ENCODE measurements around the gene AFP.

Gene AFP

DNA sequence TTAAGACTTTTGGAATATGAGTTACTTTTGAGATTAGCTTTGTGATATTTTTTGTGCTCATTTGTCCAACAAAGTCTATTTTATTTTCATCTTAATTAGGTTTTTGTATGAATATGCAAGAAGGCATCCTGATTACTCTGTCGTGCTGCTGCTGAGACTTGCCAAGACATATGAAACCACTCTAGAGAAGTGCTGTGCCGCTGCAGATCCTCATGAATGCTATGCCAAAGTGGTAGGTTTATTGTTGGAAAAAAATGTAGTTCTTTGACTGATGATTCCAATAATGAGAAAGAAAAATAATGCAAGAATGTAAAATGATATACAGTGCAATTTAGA lies 21.1 kb upstream of the AFP start:
- DNase-seq (ENCODE audit: low read depth in 2 of 2) = no peak

DNA sequence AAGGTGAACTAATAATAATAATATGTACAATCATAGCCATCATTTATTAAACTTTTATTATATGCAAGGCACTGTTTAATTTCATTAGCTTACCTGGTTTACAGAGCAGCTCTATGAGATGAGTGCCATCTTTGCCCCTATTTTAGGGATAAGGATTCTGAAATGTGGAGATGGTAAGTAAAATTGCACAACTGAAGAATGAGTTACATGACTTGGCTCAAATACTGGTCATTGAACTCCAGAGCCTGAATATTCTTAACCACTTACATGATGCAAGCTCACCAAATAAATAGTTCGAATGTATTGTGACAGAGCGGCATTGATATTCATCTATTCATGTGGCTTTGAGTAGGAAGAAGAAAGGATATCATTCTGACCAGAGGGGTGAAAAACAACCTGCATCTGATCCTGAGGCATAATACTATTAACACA lies 20.2 kb upstream of the AFP start:
- DNase-seq (ENCODE audit: low read depth in 2 of 2) = no peak

DNA sequence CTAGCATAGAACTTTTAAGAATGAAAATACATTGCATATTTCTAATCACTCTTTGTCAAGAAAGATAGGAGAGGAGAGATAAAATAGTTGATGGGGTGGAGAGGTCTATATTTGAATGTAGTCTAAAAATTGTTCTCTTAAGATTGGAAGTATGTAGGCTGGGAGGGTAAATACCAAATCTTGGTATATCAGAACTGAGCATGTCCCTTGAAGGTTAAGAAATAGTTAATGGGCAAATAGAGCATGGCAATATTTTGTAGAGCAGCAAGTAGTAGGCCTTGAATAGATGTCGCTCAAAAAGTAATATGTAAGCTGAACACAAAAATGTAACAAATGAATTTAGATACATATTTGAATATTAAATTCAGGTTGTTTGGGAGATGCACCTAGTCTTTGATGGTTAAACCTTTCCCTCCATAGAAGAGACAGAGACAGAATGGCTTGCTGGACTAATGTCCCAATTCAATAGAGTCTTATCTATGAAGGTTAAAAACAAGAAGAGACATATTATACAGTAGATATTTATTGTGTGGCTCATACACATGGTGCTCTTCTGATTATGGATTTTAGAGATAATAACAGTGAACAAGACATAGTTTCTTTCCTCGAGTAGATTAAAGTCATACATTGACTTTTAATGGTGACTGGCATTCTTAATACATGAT lies 19.5 kb upstream of the AFP start:
- no peak for DNase-seq (ENCODE audit: low read depth in 2 of 2)

DNA sequence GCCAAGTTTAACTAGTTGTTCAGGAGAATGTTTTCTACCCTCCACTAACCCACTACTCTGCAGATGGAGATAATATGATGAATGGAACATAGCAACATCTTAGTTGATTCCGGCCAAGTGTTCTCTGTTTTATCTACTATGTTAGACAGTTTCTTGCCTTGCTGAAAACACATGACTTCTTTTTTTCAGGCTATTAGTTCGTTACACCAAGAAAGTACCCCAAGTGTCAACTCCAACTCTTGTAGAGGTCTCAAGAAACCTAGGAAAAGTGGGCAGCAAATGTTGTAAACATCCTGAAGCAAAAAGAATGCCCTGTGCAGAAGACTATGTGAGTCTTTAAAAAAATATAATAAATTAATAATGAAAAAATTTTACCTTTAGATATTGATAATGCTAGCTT lies 18.7 kb upstream of the AFP start:
- DNase-seq (ENCODE audit: low read depth in 2 of 2) = no peak

DNA sequence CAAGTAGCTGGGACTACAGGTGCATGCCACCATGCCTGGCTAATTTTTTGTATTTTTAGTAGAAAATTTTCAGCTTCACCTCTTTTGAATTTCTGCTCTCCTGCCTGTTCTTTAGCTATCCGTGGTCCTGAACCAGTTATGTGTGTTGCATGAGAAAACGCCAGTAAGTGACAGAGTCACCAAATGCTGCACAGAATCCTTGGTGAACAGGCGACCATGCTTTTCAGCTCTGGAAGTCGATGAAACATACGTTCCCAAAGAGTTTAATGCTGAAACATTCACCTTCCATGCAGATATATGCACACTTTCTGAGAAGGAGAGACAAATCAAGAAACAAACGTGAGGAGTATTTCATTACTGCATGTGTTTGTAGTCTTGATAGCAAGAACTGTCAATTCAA lies 18.0 kb upstream of the AFP start:
- no peak for DNase-seq (ENCODE audit: low read depth in 2 of 2)

DNA sequence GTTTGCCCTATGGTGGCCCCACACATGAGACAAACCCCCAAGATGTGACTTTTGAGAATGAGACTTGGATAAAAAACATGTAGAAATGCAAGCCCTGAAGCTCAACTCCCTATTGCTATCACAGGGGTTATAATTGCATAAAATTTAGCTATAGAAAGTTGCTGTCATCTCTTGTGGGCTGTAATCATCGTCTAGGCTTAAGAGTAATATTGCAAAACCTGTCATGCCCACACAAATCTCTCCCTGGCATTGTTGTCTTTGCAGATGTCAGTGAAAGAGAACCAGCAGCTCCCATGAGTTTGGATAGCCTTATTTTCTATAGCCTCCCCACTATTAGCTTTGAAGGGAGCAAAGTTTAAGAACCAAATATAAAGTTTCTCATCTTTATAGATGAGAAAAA lies 17.3 kb upstream of the AFP start:
- DNase-seq (ENCODE audit: low read depth in 2 of 2) = no peak

DNA sequence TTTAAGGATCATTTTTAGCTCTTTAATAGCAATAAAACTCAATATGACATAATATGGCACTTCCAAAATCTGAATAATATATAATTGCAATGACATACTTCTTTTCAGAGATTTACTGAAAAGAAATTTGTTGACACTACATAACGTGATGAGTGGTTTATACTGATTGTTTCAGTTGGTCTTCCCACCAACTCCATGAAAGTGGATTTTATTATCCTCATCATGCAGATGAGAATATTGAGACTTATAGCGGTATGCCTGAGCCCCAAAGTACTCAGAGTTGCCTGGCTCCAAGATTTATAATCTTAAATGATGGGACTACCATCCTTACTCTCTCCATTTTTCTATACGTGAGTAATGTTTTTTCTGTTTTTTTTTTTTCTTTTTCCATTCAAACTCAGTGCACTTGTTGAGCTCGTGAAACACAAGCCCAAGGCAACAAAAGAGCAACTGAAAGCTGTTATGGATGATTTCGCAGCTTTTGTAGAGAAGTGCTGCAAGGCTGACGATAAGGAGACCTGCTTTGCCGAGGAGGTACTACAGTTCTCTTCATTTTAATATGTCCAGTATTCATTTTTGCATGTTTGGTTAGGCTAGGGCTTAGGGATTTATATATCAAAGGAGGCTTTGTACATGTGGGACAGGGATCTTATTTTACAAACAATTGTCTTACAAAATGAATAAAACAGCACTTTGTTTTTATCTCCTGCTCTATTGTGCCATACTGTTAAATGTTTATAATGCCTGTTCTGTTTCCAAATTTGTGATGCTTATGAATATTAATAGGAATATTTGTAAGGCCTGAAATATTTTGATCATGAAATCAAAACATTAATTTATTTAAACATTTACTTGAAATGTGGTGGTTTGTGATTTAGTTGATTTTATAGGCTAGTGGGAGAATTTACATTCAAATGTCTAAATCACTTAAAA lies 16.6 kb upstream of the AFP start:
- DNase-seq (ENCODE audit: low read depth in 2 of 2) = no peak

DNA sequence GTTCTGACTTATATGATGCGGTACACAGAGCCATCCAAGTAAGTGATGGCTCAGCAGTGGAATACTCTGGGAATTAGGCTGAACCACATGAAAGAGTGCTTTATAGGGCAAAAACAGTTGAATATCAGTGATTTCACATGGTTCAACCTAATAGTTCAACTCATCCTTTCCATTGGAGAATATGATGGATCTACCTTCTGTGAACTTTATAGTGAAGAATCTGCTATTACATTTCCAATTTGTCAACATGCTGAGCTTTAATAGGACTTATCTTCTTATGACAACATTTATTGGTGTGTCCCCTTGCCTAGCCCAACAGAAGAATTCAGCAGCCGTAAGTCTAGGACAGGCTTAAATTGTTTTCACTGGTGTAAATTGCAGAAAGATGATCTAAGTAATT lies 15.4 kb upstream of the AFP start:
- DNase-seq (ENCODE audit: low read depth in 2 of 2) = no peak

DNA sequence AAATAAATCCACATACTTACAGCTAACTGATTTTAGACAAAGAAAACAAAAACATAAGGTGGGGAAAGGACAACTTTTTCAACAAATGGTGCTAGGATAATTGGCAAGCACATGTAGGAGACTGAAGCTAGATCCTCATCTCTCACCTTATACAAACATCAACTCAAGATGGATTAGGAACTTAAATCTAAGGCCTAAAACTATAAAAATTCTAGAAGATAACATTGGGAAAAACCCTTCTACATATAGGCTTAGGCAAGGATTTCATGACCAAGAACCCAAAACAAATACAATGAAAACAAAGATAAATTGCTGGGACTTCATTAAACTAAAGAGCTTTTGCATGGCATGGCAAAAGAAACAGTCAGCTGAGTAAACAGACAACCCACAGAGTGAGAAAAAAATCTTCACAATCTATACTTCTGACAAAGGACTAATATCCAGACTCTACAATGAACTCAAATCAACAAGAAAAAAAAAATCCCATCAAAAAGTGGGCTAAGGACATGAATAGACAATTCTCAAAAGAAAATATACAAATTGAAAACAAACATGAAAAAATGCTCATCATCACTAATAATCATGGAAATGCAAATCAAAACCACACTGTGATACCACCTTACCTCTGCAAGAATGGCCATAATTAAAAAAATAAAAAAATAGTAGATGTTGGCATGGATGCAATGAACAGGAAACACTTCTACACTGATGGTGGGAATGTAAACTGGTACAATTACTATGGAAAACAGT lies 14.1 kb upstream of the AFP start:
- no peak for DNase-seq (ENCODE audit: low read depth in 2 of 2)

DNA sequence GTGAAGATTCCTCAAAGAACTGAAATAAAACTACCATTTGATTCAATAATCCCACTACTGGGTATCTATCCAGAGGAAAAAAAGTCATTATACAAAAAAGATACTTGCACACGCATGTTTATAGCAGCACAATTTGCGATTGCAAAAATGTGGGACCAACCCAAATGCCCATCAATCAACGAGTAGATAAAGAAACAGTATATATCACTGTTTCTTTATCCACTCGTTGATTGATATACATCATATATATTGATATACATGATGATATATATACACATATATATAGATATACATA lies 13.6 kb upstream of the AFP start:
- no peak for DNase-seq (ENCODE audit: low read depth in 2 of 2)

DNA sequence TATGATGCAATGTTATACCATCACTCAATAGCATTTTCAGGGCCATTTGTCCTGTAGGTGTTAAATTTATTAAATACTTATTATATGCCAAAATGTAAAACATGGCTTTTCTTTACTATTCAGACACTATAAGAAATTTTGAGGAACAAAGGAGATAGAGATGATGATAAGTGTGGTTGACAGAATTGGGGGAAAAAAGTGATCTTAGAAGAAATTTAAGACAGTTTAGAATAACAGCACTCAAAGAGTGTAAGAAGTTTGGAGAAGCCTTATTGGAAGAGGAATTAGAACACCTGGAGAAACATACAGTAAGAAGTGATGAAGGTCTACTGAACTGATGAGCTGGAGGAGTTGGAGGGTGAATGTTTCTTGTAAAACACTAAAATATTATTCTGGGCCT lies 12.8 kb upstream of the AFP start:
- DNase-seq (ENCODE audit: low read depth in 2 of 2) = no peak

DNA sequence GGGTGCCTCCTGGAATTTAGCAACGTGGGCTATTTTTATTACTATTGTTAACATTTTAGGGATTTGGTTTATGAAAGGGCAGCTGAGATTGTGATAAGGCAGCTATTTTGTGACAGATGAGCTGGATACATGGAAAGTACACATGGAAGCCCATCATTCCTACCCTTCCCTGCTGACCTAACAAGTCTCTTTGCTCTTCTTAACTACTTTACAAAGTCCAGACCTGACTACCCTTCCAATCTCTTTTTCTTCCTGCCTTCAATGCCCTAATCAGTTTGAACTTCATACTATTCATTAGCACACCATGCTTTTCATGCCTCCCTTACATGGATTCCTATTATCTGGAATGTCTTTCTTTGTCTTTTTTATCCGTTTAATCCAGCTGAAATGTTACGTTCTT lies 9.4 kb upstream of the AFP start:
- DNase-seq (ENCODE audit: low read depth in 2 of 2) = no peak

DNA sequence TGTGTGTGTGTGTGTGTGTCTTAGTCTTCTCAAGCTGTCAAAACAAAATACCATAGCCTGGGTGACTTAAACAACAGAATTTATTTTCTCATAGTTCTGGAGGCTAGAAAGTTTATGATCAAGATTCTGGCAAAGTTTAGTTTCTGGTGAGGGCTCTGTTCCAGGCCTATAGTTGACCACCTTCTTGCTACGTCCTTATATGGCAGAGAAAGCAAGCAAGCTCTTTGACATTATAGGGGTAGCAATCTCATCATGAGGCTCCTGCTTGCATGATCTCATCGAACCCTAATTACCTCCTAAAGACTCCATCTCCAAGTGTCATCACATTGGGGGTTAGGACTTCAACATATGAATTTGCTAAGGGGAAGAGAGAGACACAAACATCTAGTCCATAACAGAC lies 6.9 kb upstream of the AFP start:
- no peak for DNase-seq (ENCODE audit: low read depth in 2 of 2)

DNA sequence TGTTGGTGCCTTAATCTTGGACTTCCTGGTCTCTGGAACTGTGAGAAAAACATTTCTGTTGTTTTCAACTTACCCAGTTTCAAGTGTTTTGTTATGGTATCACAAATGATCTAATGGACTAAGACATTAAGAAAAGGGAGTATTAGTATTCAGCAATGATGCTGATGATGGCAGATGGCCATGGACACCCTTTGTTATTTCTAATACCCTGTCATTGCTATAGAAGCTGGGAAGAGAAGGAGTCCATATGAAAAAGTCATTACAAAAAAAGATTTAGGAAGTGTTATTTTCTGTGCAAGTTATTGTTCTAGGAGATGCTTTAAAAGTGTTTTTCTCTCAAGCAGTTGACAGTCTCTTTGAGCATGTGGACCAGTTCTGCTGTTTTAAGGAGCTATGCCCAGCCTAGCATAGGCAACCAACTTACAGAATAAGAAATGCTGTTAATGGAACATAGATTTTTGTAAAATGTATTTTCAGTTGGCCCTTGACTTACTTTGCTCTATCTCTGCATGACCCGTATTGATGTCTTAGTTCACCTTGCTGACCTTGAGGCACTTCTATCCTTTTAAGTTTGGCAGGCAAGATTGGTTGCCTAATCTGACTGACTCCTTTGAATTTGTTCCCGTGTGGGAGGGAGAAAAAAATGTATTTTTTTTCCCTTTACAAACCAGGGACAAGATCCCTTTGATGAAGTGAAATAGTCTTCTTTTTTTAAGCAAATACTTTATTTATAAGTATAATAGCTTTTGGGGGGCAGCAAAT lies 6.0 kb upstream of the AFP start:
- no peak for DNase-seq (ENCODE audit: low read depth in 2 of 2)

DNA sequence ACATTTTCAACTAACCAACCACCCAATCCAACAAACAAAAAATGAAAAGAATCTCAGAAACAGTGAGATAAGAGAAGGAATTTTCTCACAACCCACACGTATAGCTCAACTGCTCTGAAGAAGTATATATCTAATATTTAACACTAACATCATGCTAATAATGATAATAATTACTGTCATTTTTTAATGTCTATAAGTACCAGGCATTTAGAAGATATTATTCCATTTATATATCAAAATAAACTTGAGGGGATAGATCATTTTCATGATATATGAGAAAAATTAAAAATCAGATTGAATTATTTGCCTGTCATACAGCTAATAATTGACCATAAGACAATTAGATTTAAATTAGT lies 4.2 kb upstream of the AFP start:
- DNase-seq (ENCODE audit: low read depth in 2 of 2) = no peak

DNA sequence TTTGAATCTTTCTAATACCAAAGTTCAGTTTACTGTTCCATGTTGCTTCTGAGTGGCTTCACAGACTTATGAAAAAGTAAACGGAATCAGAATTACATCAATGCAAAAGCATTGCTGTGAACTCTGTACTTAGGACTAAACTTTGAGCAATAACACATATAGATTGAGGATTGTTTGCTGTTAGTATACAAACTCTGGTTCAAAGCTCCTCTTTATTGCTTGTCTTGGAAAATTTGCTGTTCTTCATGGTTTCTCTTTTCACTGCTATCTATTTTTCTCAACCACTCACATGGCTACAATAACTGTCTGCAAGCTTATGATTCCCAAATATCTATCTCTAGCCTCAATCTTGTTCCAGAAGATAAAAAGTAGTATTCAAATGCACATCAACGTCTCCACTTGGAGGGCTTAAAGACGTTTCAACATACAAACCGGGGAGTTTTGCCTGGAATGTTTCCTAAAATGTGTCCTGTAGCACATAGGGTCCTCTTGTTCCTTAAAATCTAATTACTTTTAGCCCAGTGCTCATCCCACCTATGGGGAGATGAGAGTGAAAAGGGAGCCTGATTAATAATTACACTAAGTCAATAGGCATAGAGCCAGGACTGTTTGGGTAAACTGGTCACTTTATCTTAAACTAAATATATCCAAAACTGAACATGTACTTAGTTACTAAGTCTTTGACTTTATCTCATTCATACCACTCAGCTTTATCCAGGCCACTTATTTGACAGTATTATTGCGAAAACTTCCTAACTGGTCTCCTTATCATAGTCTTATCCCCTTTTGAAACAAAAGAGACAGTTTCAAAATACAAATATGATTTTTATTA lies 3.6 kb upstream of the AFP start:
- DNase-seq (ENCODE audit: low read depth in 2 of 2) = no peak

DNA sequence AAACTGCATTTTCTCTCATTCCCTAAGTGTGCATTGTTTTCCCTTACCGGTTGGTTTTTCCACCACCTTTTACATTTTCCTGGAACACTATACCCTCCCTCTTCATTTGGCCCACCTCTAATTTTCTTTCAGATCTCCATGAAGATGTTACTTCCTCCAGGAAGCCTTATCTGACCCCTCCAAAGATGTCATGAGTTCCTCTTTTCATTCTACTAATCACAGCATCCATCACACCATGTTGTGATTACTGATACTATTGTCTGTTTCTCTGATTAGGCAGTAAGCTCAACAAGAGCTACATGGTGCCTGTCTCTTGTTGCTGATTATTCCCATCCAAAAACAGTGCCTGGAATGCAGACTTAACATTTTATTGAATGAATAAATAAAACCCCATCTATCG lies 2.9 kb upstream of the AFP start:
- no peak for DNase-seq (ENCODE audit: low read depth in 2 of 2)

DNA sequence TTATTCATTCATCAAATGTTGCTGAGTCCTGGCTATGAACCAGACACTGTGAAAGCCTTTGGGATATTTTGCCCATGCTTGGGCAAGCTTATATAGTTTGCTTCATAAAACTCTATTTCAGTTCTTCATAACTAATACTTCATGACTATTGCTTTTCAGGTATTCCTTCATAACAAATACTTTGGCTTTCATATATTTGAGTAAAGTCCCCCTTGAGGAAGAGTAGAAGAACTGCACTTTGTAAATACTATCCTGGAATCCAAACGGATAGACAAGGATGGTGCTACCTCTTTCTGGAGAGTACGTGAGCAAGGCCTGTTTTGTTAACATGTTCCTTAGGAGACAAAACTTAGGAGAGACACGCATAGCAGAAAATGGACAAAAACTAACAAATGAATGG lies 1.7 kb upstream of the AFP start:
- no peak for DNase-seq (ENCODE audit: low read depth in 2 of 2)

DNA sequence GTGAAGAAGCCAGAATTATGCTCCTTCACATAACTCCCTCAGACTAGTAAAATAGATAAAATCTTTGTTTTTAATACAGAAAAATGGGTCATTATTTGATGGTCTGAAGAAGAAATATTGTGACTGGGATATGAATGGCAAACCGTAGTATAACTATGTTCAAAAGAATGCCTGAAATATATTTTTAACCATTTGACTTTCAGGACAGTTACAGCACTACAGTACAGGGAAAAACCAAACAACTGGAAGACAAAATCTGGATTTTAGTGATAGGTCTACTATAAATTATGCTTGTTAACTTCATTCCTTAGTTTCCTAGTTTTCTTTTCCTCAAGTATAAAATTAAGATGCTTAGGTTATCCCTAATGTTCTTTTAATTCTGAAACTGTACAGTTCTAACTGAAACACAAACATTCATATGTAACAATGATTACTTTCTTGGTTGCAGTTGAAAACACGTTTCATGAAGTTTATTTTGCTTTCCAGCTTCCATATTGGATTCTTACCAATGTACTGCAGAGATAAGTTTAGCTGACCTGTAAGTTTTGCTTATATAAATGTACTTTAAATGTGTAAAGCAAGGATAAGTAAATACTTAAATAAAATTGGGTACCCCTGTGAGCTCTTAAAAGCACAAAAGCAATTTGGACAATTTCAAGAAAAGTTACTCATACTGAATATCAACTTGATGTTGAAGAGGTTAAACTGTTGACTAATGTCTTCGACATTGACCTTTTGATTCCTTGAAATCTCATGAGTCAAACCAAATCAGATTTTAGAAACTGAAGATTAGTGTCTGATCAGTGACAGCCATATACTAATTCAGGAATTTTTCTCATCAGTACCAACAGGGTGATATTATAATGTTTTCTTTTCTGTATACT lies 895 bp downstream of the AFP start:
- DNase-seq (ENCODE audit: low read depth in 2 of 2) = no peak

DNA sequence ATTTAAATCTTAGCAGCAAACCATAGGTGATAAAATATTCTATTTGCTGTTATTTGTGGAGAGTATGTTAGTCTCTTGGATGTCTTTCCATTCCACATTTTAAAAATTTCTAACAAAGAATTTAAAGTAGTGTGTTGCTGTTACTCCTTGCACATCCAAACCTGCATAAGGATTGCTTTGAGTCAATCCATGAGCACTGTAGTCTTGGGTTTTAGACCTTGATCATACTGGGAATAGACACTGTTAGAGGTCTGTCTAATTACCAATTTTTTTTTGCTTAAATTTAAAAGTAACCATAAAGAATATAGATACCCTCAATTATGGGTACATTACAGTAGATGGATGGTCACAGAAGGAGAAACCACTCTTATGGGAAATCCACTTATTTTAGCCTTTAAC lies 1.5 kb downstream of the AFP start:
- DNase-seq (ENCODE audit: low read depth in 2 of 2) = no peak

DNA sequence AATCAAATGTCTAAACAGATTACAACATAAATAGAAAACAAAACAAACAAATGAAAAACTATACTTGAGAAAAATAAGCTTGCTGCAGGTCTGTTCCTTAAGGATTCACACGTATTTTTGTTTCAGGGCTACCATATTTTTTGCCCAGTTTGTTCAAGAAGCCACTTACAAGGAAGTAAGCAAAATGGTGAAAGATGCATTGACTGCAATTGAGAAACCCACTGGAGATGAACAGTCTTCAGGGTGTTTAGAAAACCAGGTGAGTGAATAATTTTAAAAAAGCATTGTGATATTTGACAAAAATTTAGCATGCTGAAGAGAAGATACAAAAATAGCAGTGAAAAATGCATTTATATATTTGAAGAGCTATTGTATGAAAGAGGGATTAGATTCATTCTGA lies 2.0 kb downstream of the AFP start:
- no peak for DNase-seq (ENCODE audit: low read depth in 2 of 2)
